Measurements from ENCODE around the gene SLC6A18.

The SLC6A18 gene

GRCh38 chr5:1225081-1225480 is at the start of gene SLC6A18:
Gene SLC6A18 (plus strand): TSS chr5:1225381. CDS start chr5:1225478, 97 bp downstream.
- no peak for DNase-seq

GRCh38 chr5:1175801-1176472 is 49.2 kb upstream of the SLC6A18 start:
- DNase-seq: no peak

GRCh38 chr5:1176473-1177391 is 48.4 kb upstream of the SLC6A18 start:
- DNase-seq: no peak

- DNase-seq: no peak
Measured at GRCh38 chr5:1177826-1178528, 47.2 kb upstream of the SLC6A18 start.

- no peak for DNase-seq
Measured at GRCh38 chr5:1178529-1179382, 46.4 kb upstream of the SLC6A18 start.

GRCh38 chr5:1179383-1179715 is 45.8 kb upstream of the SLC6A18 start:
- no peak for DNase-seq

- DNase-seq: no peak
Measured at GRCh38 chr5:1180096-1180495, 45.1 kb upstream of the SLC6A18 start.

GRCh38 chr5:1180841-1181271 is 44.3 kb upstream of the SLC6A18 start:
- DNase-seq: no peak

GRCh38 chr5:1181451-1182359 is 43.5 kb upstream of the SLC6A18 start:
- DNase-seq: no peak

GRCh38 chr5:1182360-1182632 is 42.9 kb upstream of the SLC6A18 start:
- no peak for DNase-seq

GRCh38 chr5:1182633-1183423 is 42.4 kb upstream of the SLC6A18 start:
- DNase-seq: no peak

GRCh38 chr5:1183424-1184162 is 41.6 kb upstream of the SLC6A18 start:
- DNase-seq: no peak

GRCh38 chr5:1184163-1184470 is 41.1 kb upstream of the SLC6A18 start:
- DNase-seq: no peak

GRCh38 chr5:1184481-1184880 is 40.7 kb upstream of the SLC6A18 start:
- DNase-seq: no peak

- no peak for DNase-seq
Measured at GRCh38 chr5:1185038-1185627, 40.0 kb upstream of the SLC6A18 start.

GRCh38 chr5:1185629-1186350 is 39.4 kb upstream of the SLC6A18 start:
- no peak for DNase-seq

GRCh38 chr5:1186351-1187233 is 38.6 kb upstream of the SLC6A18 start:
- DNase-seq: no peak
